Dedifferentiated amniotic fluid mesenchymal stem cell (primary cell): ENCODE results near the gene PHTF1.
"Not testable (repeated sequence)": the region's sequence is repeated elsewhere in the genome, so short reads cannot be mapped to it uniquely, and the experiment has no call there.

Source experiments
- DNase-seq: peaks from one replicate; pipeline ENCODE4 v3.0.0-alpha.2; 2016; ENCODE audit errors: extremely low spot score

PHTF1 gene

GRCh38 chr1:113777561-113777960 lies 18.3 kb upstream of the PHTF1 start:
- DNase-seq = no peak

- DNase-seq = no peak
These were observed 10.7 kb upstream of the PHTF1 start for GRCh38 chr1:113770031-113770430.

- no peak for DNase-seq
These were observed 10.3 kb upstream of the PHTF1 start for GRCh38 chr1:113769601-113769970.

- no peak for DNase-seq
These were observed 9.8 kb upstream of the PHTF1 start for GRCh38 chr1:113768916-113769600.

- DNase-seq = no peak
These were observed 6.3 kb upstream of the PHTF1 start for GRCh38 chr1:113765306-113766230.

GRCh38 chr1:113763661-113764060 lies 4.4 kb upstream of the PHTF1 start:
- no peak for DNase-seq

- DNase-seq = no peak
These were observed 2.7 kb upstream of the PHTF1 start for GRCh38 chr1:113761937-113762336.

GRCh38 chr1:113760102-113761080 lies 1.1 kb upstream of the PHTF1 start:
- no peak for DNase-seq

- DNase-seq = no peak
These were observed 504 bp downstream of the PHTF1 start for GRCh38 chr1:113758631-113759332.

GRCh38 chr1:113756461-113756860 lies 2.8 kb downstream of the PHTF1 start:
- no peak for DNase-seq

GRCh38 chr1:113753333-113753732 lies 6.0 kb downstream of the PHTF1 start:
- not testable (repeated sequence) for DNase-seq

- DNase-seq = no peak
These were observed 7.8 kb downstream of the PHTF1 start for GRCh38 chr1:113751516-113751915.

GRCh38 chr1:113751114-113751513 lies 8.2 kb downstream of the PHTF1 start:
- no peak for DNase-seq

GRCh38 chr1:113749402-113749801 lies 9.9 kb downstream of the PHTF1 start:
- no peak for DNase-seq

GRCh38 chr1:113747376-113747775 lies 11.9 kb downstream of the PHTF1 start:
- peak; percentile 25 for DNase-seq

- DNase-seq = no peak
These were observed 13.9 kb downstream of the PHTF1 start for GRCh38 chr1:113745425-113745824.

- DNase-seq = no peak
These were observed 15.2 kb downstream of the PHTF1 start for GRCh38 chr1:113744114-113744513.

GRCh38 chr1:113742515-113742914 lies 16.8 kb downstream of the PHTF1 start:
- no peak for DNase-seq

- DNase-seq = no peak
These were observed 24.8 kb downstream of the PHTF1 start for GRCh38 chr1:113734357-113735055.

- no peak for DNase-seq
These were observed 26.5 kb downstream of the PHTF1 start for GRCh38 chr1:113732802-113733201.

- DNase-seq = no peak
These were observed 38.3 kb downstream of the PHTF1 start for GRCh38 chr1:113721010-113721409.
